RWPE2 (cell line): Measurements from ENCODE around the gene NAV2.

Source experiments
- ATAC-seq: fragments of 200-7000 bp; cut with Tn5 transposase; 3 replicates; pipeline ENCODE4 v1.9.1; 2021; ENCODE audit warnings: low read depth
- DNase-seq: peaks from one replicate; pipeline ENCODE4 v3.0.0-alpha.2; 2020; ENCODE audit warnings: low spot score
- H3K27ac ChIP-seq: fragments of 450-650 bp; 2 replicates; pipeline ENCODE4 v1.5.1; 2017; ENCODE audit warnings: mild to moderate bottlenecking; ENCODE audit not compliant: poor library complexity, severe bottlenecking
- H3K27me3 ChIP-seq: fragments of 250-450 bp; sonication (Bioruptor Pico); 2 replicates; pipeline ENCODE4 v1.5.1; 2021; ENCODE audit warnings: mild to moderate bottlenecking, moderate library complexity; ENCODE audit not compliant: insufficient read depth, poor library complexity, severe bottlenecking
- H3K36me3 ChIP-seq: fragments of 250-450 bp; sonication (Bioruptor Pico); 2 replicates; pipeline ENCODE4 v1.5.1; 2020; ENCODE audit warnings: low read depth, mild to moderate bottlenecking, moderate library complexity
- H3K4me1 ChIP-seq: fragments of 250-450 bp; sonication (Bioruptor Pico); 2 replicates; pipeline ENCODE4 v1.5.1; 2021; ENCODE audit warnings: mild to moderate bottlenecking, moderate library complexity; ENCODE audit not compliant: insufficient read depth, poor library complexity, severe bottlenecking
- H3K4me3 ChIP-seq: fragments of 250-450 bp; sonication (Bioruptor Pico); 2 replicates; pipeline ENCODE4 v1.5.1; 2021; ENCODE audit warnings: mild to moderate bottlenecking, moderate library complexity; ENCODE audit not compliant: severe bottlenecking
- H3K9me3 ChIP-seq: fragments of 250-450 bp; sonication (Bioruptor Pico); 2 replicates; pipeline ENCODE4 v1.5.1; 2021; ENCODE audit warnings: mild to moderate bottlenecking, moderate library complexity; ENCODE audit not compliant: severe bottlenecking
- CTCF ChIP-seq: fragments of 450-650 bp; IDR thresholded peaks from one replicate; pipeline ENCODE4 v1.5.1; 2017; ENCODE audit warnings: mild to moderate bottlenecking, moderate library complexity; ENCODE audit not compliant: poor library complexity, severe bottlenecking

NAV2 gene

DNA sequence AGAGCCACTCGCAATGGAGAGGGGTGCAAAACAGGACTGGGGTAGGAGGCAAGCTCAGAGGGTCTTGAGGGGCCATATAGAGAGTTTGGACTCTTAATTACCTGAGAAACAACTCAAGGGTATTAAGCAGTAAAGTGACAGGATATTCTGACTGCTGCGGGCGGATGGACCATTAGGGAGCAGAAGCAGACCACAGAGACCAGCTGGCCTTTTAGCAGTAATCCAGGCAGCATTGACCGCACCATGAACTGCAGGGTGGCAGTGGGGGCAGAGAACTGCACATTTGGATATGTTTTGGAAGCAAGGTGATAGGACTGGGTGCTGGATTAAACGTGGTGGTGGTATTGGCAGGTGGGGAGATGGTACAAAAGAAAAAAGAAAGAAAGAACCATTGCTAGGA, 322.3 kb downstream of the NAV2 start:
- H3K36me3 ChIP-seq: peaks cover 31% of the 10 kb centered on the region
- H3K9me3 ChIP-seq: no peaks in the 10 kb centered on the region
- no peak for DNase-seq
- H3K4me3 ChIP-seq: no peak overlapping the region
- no peak for TF ChIP-seq CTCF
- ATAC-seq: no peak
- H3K27me3 ChIP-seq: no peaks in the 10 kb centered on the region
- peak overlapping the region; percentile 78 for H3K27ac ChIP-seq
- peaks cover 44% of the 10 kb centered on the region for H3K4me1 ChIP-seq

DNA sequence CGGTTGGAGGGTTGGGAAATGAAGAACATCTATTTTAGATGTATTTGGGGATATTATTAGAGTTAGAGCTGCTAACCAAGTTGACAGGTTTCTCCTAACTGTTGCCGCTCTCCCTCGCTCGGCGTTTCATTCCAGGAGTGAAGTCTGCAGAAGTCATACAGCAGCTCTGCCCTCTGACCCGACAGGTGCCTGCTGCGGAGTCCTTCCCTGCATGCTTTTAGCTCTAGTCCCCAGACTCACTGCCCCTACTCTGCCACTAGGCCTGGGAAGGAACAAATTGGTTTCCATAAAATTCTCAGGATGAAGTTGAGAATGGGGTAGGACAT, 322.7 kb downstream of the NAV2 start:
- no peak; the same call in 1 of the 3 replicates for ATAC-seq

DNA sequence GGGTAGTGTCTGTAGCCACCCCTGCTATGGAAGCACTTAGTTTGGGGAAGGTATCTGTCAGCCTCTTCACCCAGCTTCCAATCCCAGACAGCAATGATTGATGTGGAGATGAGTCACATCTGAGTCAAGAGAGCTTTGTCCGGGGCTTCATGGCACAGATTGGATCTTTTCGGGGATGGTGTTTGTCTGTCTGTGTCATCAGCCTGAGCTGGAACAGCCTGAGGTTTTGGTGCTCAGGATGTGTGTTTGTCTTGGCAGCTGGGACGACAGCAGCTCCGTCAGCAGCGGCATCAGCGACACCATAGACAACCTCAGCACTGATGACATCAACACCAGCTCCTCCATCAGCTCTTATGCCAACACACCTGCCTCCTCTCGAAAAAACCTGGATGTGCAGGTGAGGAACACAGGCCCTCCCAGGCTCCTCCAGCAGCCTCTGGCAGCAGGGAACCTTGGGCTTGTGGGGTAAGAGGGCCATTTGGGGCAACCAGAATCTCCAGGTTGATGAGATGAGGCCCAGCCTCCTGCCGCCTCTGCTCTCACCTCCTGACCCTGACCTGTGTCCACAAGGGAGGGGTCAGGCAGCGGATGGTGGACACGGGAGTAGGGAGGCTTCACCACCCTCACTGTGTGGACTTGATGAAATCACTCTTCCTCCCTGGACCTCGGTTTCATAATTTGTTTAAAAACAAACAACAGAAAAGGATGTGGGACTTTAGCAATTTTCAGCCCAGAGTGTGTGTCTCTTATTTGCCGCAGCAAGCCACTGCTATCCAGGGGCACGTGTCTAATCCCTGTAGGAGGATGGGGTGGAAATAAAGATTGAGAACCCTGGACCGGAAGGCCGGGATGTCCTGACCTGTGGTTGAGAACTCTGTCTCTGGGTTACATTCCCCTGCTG, 323.3 kb downstream of the NAV2 start:
- no peak for TF ChIP-seq CTCF
- peaks cover 36% of the 10 kb centered on the region for H3K4me1 ChIP-seq
- ATAC-seq (peak; percentile 91), DNase-seq (peak; percentile 83)
- H3K27ac ChIP-seq: peak overlapping the region; percentile 78
- no peaks in the 10 kb centered on the region for H3K9me3 ChIP-seq
- H3K27me3 ChIP-seq: no peaks in the 10 kb centered on the region
- peaks cover 40% of the 10 kb centered on the region for H3K36me3 ChIP-seq
- no peak overlapping the region for H3K4me3 ChIP-seq

More for the DNA sequence above, 322.7 kb downstream of the NAV2 start:
- no peaks in the 10 kb centered on the region for H3K9me3 ChIP-seq
- no peak for TF ChIP-seq CTCF
- peak overlapping the region; percentile 78 for H3K27ac ChIP-seq
- peaks cover 35% of the 10 kb centered on the region for H3K36me3 ChIP-seq
- H3K4me1 ChIP-seq: peaks cover 42% of the 10 kb centered on the region
- no peak for DNase-seq
- no peaks in the 10 kb centered on the region for H3K27me3 ChIP-seq
- no peak overlapping the region for H3K4me3 ChIP-seq

- peak overlapping the region; percentile 78 for H3K27ac ChIP-seq
- H3K9me3 ChIP-seq: no peaks in the 10 kb centered on the region
- no peak for TF ChIP-seq CTCF
- ATAC-seq (no peak), DNase-seq (no peak)
- H3K36me3 ChIP-seq: peaks cover 48% of the 10 kb centered on the region
- no peak overlapping the region for H3K4me3 ChIP-seq
- peaks cover 34% of the 10 kb centered on the region for H3K4me1 ChIP-seq
- no peaks in the 10 kb centered on the region for H3K27me3 ChIP-seq
Measured at GRCh38 chr11:20036626-20037335, 324.1 kb downstream of the NAV2 start.
